Astrocyte of the hippocampus (primary cell): Measurements from ENCODE around the gene FAM219B.
A peak's percentile ranks its signal among the peaks of the same experiment; 100 is the strongest.
"Not testable (repeated sequence)": the region's sequence is repeated elsewhere in the genome, so short reads cannot be mapped to it uniquely, and the experiment has no call there.

Source experiments
- DNase-seq: peaks from one replicate; pipeline ENCODE4 v3.0.0; 2011; ENCODE audit warnings: low read depth, low spot score

The FAM219B gene

GRCh38 chr15:74903676-74904075 lies 3.0 kb downstream of the FAM219B start:
- DNase-seq, result no peak

GRCh38 chr15:74902295-74903075 lies 4.2 kb downstream of the FAM219B start:
- no peak for DNase-seq

- peak; percentile 74 for DNase-seq
Measured at GRCh38 chr15:74901612-74902063, 5.0 kb downstream of the FAM219B start.

GRCh38 chr15:74897300-74897701 lies 9.3 kb downstream of the FAM219B start:
- DNase-seq, result no peak

- DNase-seq, result no peak
Measured at GRCh38 chr15:74896316-74896715, 10.3 kb downstream of the FAM219B start.

- no peak for DNase-seq
Measured at GRCh38 chr15:74895830-74896229, 10.8 kb downstream of the FAM219B start.

GRCh38 chr15:74894383-74894782 lies 12.3 kb downstream of the FAM219B start:
- not testable (repeated sequence) for DNase-seq

- no peak for DNase-seq
Measured at GRCh38 chr15:74893627-74894026, 13.0 kb downstream of the FAM219B start.

- DNase-seq, result no peak
Measured at GRCh38 chr15:74892931-74893330, 13.7 kb downstream of the FAM219B start.

- DNase-seq, result no peak
Measured at GRCh38 chr15:74892313-74892712, 14.3 kb downstream of the FAM219B start.

- DNase-seq, result no peak
Measured at GRCh38 chr15:74891469-74891868, 15.2 kb downstream of the FAM219B start.

- no peak for DNase-seq
Measured at GRCh38 chr15:74890665-74890960, 16.0 kb downstream of the FAM219B start.

- DNase-seq, result peak; percentile 93
Measured at GRCh38 chr15:74889883-74890664, 16.6 kb downstream of the FAM219B start, which contains the start of gene MPI. Gene MPI, plus strand, starts transcription at chr15:74890042. Its CDS starts 32 bp downstream, at chr15:74890074.

GRCh38 chr15:74889390-74889882 lies 17.2 kb downstream of the FAM219B start:
- peak; percentile 68 for DNase-seq

- DNase-seq, result no peak
Measured at GRCh38 chr15:74888716-74889115, 17.9 kb downstream of the FAM219B start.

- not testable (repeated sequence) for DNase-seq
Measured at GRCh38 chr15:74887537-74888193, 19.0 kb downstream of the FAM219B start.

- no peak for DNase-seq
Measured at GRCh38 chr15:74885461-74885860, 21.2 kb downstream of the FAM219B start.

GRCh38 chr15:74884428-74885223 lies 22.0 kb downstream of the FAM219B start:
- peak; percentile 60 for DNase-seq

GRCh38 chr15:74882528-74882927 lies 24.1 kb downstream of the FAM219B start:
- DNase-seq, result no peak

- no peak for DNase-seq
Measured at GRCh38 chr15:74878273-74878672, 28.4 kb downstream of the FAM219B start.

- DNase-seq, result peak; percentile 36
Measured at GRCh38 chr15:74873756-74874424, 32.8 kb downstream of the FAM219B start.
